HG02759 (cell line): ENCODE data around the gene TSSC4.

Experiments
- ATAC-seq: cut with Tn5 transposase; IDR thresholded peaks from one replicate; pipeline ENCODE4 v1.9.1; 2021; ENCODE audit warnings: mild to moderate bottlenecking, moderate library complexity; ENCODE audit not compliant: unreplicated experiment

The TSSC4 gene

GRCh38 chr11:2385156-2386151 lies 15.1 kb upstream of the TSSC4 start:
- peak; percentile 37 for ATAC-seq

- no peak for ATAC-seq
These were observed 14.0 kb upstream of the TSSC4 start for GRCh38 chr11:2386591-2386990.

GRCh38 chr11:2387266-2387987 lies 13.1 kb upstream of the TSSC4 start:
- ATAC-seq: no peak

- ATAC-seq: no peak
These were observed 11.8 kb upstream of the TSSC4 start for GRCh38 chr11:2388431-2389376.

- ATAC-seq: no peak
These were observed 11.0 kb upstream of the TSSC4 start for GRCh38 chr11:2389377-2390026.

- ATAC-seq: no peak
These were observed 10.3 kb upstream of the TSSC4 start for GRCh38 chr11:2390091-2390724.

- ATAC-seq: no peak
These were observed 9.8 kb upstream of the TSSC4 start for GRCh38 chr11:2390725-2391151.

- ATAC-seq: no peak
These were observed 9.2 kb upstream of the TSSC4 start for GRCh38 chr11:2391181-2391975.

GRCh38 chr11:2392241-2392959 lies 8.2 kb upstream of the TSSC4 start:
- no peak for ATAC-seq

- ATAC-seq: no peak
These were observed 7.3 kb upstream of the TSSC4 start for GRCh38 chr11:2393111-2393868.

- no peak for ATAC-seq
These were observed 6.4 kb upstream of the TSSC4 start for GRCh38 chr11:2393941-2394817.

- no peak for ATAC-seq
These were observed 5.8 kb upstream of the TSSC4 start for GRCh38 chr11:2394818-2395105.

- no peak for ATAC-seq
These were observed 5.3 kb upstream of the TSSC4 start for GRCh38 chr11:2395211-2395730.

- no peak for ATAC-seq
These were observed 4.7 kb upstream of the TSSC4 start for GRCh38 chr11:2395856-2396255.

GRCh38 chr11:2396471-2396870 lies 4.1 kb upstream of the TSSC4 start:
- ATAC-seq: no peak

GRCh38 chr11:2397005-2397404 lies 3.5 kb upstream of the TSSC4 start:
- ATAC-seq: no peak
